MCF 10A (cell line): Measurements from ENCODE around the gene AP2B1. TPM values are rescaled to one million over a fixed set of nuclear protein-coding genes. Genes with fewer than 3 reads are reported as not detected.
A peak's percentile ranks its signal among the peaks of the same experiment; 100 is the strongest.

Source experiments
- BruUV-seq: library from RNA; stranded (reverse); fragments of 400-500 nt; replicated peaks from 2 replicates; lab custom pipeline; 2021; lab: Mats Ljungman, UMichigan
- CTCF ChIA-PET: fragments of 300-600 bp; sonication (Branson Sonifier 250); formaldehyde crosslinking; extraction: SDS; loops from one replicate; lab custom pipeline; 2021; ENCODE audit warnings: antibody characterized with exemption, inconsistent platforms; lab: Yijun Ruan, JAX
- POLR2A ChIA-PET: fragments of 300-600, 350-650 bp; sonication (Branson Sonifier 250); formaldehyde crosslinking; extraction: SDS; loops from one replicate; lab custom pipeline; 2020; ENCODE audit warnings: antibody characterized with exemption, inconsistent platforms; lab: Yijun Ruan, JAX
- DNase-seq: peaks from one replicate; pipeline ENCODE4 v3.0.0-alpha.2; 2018; ENCODE audit not compliant: unreplicated experiment
- H3K27ac Mint-ChIP-seq: one replicate; pipeline ENCODE4 v1.8.0; 2022; ENCODE audit warnings: mild to moderate bottlenecking, low read depth, mixed read lengths; ENCODE audit not compliant: unreplicated experiment
- H3K27me3 Mint-ChIP-seq: one replicate; pipeline ENCODE4 v1.8.0; 2022; ENCODE audit warnings: mixed read lengths; ENCODE audit not compliant: insufficient read depth, unreplicated experiment
- H3K36me3 Mint-ChIP-seq: one replicate; pipeline ENCODE4 v1.8.0; 2022; ENCODE audit warnings: mild to moderate bottlenecking, moderate library complexity, mixed read lengths; ENCODE audit not compliant: insufficient read depth, unreplicated experiment
- H3K4me1 Mint-ChIP-seq: one replicate; pipeline ENCODE4 v1.8.0; 2022; ENCODE audit warnings: mixed read lengths; ENCODE audit not compliant: insufficient read depth, unreplicated experiment
- H3K4me3 Mint-ChIP-seq: one replicate; pipeline ENCODE4 v1.8.0; 2022; ENCODE audit warnings: mild to moderate bottlenecking, moderate library complexity, mixed read lengths; ENCODE audit not compliant: unreplicated experiment
- H3K9me3 Mint-ChIP-seq: one replicate; pipeline ENCODE4 v1.8.0; 2022; ENCODE audit warnings: mixed read lengths; ENCODE audit not compliant: unreplicated experiment
- intact Hi-C: fragments of 100-400 bp; cut with micrococcal nuclease; formaldehyde crosslinking; loops from 2 replicates; pipeline ENCODE4 v1.14.1; 2022
- total RNA-seq: library from RNA; stranded (reverse); gene quantifications from 2 replicates; pipeline ENCODE4 v1.2.3, GENCODE V29; 2022
- TF ChIP-seq, protein P1 (sequence below): fragments of 200-600 bp; IDR thresholded peaks from one replicate; pipeline ENCODE4 v1.8.0; 2022; ENCODE audit warnings: antibody characterized with exemption, mild to moderate bottlenecking; ENCODE audit not compliant: unreplicated experiment

Gene AP2B1
- total RNA-seq, 1 experiment from 2014 or later, result 227 TPM

DNA sequence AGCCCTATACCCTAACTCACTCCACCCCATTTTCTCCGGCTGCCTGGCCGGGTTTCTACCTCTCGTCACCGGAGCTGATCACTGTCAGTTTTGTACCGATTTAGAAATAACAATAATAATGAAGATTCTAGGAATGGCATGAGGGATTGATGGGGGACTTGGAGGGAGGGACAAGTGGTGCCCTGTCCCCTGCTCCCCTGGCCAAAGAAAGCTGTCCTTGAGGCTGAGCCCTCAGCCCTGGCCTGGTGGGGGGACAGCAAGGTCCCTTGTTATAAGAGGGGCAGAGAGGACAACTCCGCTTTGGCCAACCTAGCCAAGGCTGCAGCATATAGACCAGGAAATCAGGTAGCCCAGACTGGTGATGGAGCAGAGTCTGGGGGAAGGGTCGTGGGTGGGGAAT lies 155.4 kb downstream of the AP2B1 start:
- no peak overlapping the region for H3K27ac Mint-ChIP-seq
- DNase-seq, result no peak
- no peak overlapping the region for H3K4me3 Mint-ChIP-seq
- TF ChIP-seq, protein P1, sequence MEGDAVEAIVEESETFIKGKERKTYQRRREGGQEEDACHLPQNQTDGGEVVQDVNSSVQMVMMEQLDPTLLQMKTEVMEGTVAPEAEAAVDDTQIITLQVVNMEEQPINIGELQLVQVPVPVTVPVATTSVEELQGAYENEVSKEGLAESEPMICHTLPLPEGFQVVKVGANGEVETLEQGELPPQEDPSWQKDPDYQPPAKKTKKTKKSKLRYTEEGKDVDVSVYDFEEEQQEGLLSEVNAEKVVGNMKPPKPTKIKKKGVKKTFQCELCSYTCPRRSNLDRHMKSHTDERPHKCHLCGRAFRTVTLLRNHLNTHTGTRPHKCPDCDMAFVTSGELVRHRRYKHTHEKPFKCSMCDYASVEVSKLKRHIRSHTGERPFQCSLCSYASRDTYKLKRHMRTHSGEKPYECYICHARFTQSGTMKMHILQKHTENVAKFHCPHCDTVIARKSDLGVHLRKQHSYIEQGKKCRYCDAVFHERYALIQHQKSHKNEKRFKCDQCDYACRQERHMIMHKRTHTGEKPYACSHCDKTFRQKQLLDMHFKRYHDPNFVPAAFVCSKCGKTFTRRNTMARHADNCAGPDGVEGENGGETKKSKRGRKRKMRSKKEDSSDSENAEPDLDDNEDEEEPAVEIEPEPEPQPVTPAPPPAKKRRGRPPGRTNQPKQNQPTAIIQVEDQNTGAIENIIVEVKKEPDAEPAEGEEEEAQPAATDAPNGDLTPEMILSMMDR, result no peak
- no TSS peak for BruUV-seq
- intact Hi-C loops, result loop anchor here (10.0 kb wide), 2 partner anchors 78 to 428 kb away; no protein-coding TSS in a partner anchor
- no peaks in the 10 kb centered on the region for H3K9me3 Mint-ChIP-seq
- H3K27me3 Mint-ChIP-seq, result peaks cover 50% of the 10 kb centered on the region
- H3K36me3 Mint-ChIP-seq, result no peaks in the 10 kb centered on the region
- H3K4me1 Mint-ChIP-seq, result no peaks in the 10 kb centered on the region
- CTCF ChIA-PET, result interaction anchor here (0.7 to 9.3 kb wide), 2 partner anchors 60 to 130 kb away, joined by 3 to 150 read pairs; no protein-coding TSS in a partner anchor
- POLR2A ChIA-PET, result no interaction called here

DNA sequence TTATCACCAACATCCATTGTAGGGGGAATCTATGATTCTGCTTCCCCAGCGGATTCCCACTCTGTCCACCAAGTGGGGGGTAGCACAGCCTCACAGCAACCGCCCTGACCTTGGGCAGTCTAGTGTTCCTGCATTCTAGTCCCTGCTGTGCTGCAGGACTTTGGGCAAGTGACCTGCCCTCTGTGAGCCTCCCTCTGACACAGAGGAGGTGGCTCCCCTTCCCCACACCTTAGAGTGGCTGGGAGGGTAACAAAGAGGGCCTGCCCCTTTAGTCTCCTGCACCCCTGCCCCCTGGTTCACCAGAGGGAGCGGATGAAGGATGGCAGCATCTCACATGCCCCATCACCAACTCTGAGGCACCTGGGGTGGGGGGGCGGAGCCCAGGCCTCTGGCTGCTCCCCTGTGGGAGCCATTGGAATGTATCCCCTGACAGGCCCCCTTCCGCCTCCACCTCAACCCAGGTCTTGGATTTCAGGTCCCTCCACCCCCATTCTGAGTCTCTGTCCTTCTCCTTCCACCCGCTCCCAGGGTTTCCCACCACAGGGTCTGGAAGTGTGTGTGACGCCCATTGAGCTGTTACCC lies 155.9 kb downstream of the AP2B1 start:
- no peak overlapping the region for H3K27ac Mint-ChIP-seq
- H3K4me1 Mint-ChIP-seq, result peaks cover 3% of the 10 kb centered on the region
- POLR2A ChIA-PET, result no interaction called here
- CTCF ChIA-PET, result interaction anchor here (9.3 kb wide), 1 partner anchor 130 kb away, joined by 150 read pairs; no protein-coding TSS in a partner anchor
- H3K4me3 Mint-ChIP-seq, result no peak overlapping the region
- no peak for DNase-seq
- TF ChIP-seq, protein P1, result no peak
- H3K36me3 Mint-ChIP-seq, result no peaks in the 10 kb centered on the region
- no peaks in the 10 kb centered on the region for H3K9me3 Mint-ChIP-seq
- intact Hi-C loops, result loop anchor here (10.0 kb wide), 2 partner anchors 78 to 428 kb away; no protein-coding TSS in a partner anchor
- BruUV-seq, result no TSS peak
- peaks cover 50% of the 10 kb centered on the region for H3K27me3 Mint-ChIP-seq

DNA sequence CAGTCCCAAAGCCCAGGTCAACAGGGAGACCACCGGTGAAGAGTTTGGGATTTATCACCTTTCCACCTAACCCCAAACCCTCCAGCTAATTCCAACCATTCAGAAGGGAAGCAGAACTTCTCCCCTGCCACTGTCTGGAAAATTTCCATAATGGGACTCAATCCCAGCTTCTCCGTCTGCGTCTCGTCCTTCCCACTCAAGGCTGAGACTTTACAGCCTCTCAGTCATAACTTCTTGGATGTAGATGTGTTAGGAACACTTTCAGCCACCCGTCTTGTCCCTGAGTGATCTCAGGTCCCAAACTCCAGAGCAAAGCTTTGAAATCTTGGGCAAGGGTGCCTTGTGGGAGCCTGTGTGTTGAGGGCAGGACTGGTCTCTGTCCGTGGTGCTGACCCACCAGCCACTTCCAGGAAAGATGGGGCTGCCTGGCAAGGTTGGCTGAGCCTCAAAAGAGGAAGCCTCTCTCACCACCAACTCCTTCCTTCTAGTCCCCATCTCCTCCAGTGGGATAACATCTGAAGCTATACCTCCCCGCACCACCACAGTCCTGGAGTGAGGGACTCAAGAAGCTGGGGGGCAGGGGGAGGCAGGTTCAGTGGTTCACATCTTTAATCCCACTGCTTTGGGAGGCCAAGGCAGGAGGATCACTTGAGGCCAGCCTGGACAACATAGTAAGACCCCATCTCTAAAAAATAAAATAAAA lies 156.7 kb downstream of the AP2B1 start:
- Mint-ChIP-seq H3K4me1 (peaks cover 10% of the 10 kb centered on the region), H3K27me3 (peaks cover 50% of the 10 kb centered on the region), H3K27ac (no peak overlapping the region), H3K9me3 (no peaks in the 10 kb centered on the region), H3K36me3 (no peaks in the 10 kb centered on the region), H3K4me3 (no peak overlapping the region)
- CTCF ChIA-PET, result interaction anchor here (0.6 to 9.3 kb wide), 5 partner anchors 10 to 131 kb away, joined by 3 to 150 read pairs (median 4); no protein-coding TSS in a partner anchor
- DNase-seq, result peak; percentile 44
- TF ChIP-seq, protein P1, result no peak
- intact Hi-C loops, result loop anchor here (10.0 kb wide), 2 partner anchors 79 to 429 kb away; no protein-coding TSS in a partner anchor
- no TSS peak for BruUV-seq
- POLR2A ChIA-PET, result no interaction called here

DNA sequence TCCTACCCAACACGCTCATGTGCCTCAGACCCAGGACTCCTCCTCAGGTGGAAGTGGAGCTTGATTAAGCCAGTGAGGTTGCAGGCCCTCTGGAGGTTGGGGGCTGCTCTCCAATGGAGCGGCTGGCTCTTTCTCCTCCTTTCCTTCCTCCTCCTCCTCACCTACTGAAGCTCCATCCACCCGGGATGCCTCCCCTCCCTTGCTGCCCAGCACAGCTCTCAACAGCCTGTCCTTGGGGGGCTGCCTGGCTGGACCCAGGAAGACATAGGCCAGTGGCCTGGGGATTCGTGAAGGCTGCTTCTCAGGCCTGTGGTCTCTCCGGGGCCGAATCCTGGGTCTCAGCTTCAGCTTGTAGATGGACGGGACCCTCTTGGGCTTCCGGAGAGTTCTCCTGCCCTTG lies 157.7 kb downstream of the AP2B1 start:
- TF ChIP-seq, protein P1, result no peak
- no TSS peak for BruUV-seq
- H3K27ac Mint-ChIP-seq, result no peak overlapping the region
- no peak for DNase-seq
- H3K27me3 Mint-ChIP-seq, result peaks cover 40% of the 10 kb centered on the region
- no peaks in the 10 kb centered on the region for H3K9me3 Mint-ChIP-seq
- peaks cover 4% of the 10 kb centered on the region for H3K36me3 Mint-ChIP-seq
- no peak overlapping the region for H3K4me3 Mint-ChIP-seq
- H3K4me1 Mint-ChIP-seq, result peaks cover 10% of the 10 kb centered on the region
- intact Hi-C loops, result loop anchor here (5.0 to 10.0 kb wide), 4 partner anchors 80 to 1323 kb away; partner anchors contain the start of gene SLFN12L
- POLR2A ChIA-PET, result no interaction called here
- CTCF ChIA-PET, result interaction anchor here (0.5 to 9.3 kb wide), 8 partner anchors 19 to 817 kb away, joined by 3 to 150 read pairs (median 3); no protein-coding TSS in a partner anchor
